Activated T-helper 2 cell treated with anti-CD3 and anti-CD28 coated beads, Interferon-gamma antibody, Interleukin-2, Interleukin-4, amounts not matched to agents 10 μg/mL and 5 μg/mL and 100 μg/mL, durations not matched to agents 14 hours and 24 hours and 36 hours (primary cell): Measurements from ENCODE around the gene SLC7A6. TPM values are rescaled to one million over a fixed set of nuclear protein-coding genes. Genes with fewer than 3 reads are reported as not detected.

Source experiments
- DNase-seq: peaks from one replicate; pipeline ENCODE4 v3.0.0; 2021; ENCODE audit warnings: low spot score
- H3K27ac Mint-ChIP-seq: one replicate; pipeline ENCODE4 v1.8.0; 2021; ENCODE audit warnings: mixed read lengths
- H3K27me3 Mint-ChIP-seq: one replicate; pipeline ENCODE4 v1.8.0; 2021; ENCODE audit warnings: low read depth, mixed read lengths
- H3K36me3 Mint-ChIP-seq: one replicate; pipeline ENCODE4 v1.8.0; 2021; ENCODE audit warnings: low read depth, mixed read lengths
- H3K4me1 Mint-ChIP-seq: one replicate; pipeline ENCODE4 v1.8.0; 2021; ENCODE audit warnings: low read depth, mixed read lengths
- H3K4me3 Mint-ChIP-seq: one replicate; pipeline ENCODE4 v1.8.0; 2021; ENCODE audit warnings: low read depth, mild to moderate bottlenecking, moderate library complexity, mixed read lengths
- H3K9me3 Mint-ChIP-seq: one replicate; pipeline ENCODE4 v1.8.0; 2021; ENCODE audit warnings: mixed read lengths
- intact Hi-C: fragments of 100-400 bp; cut with micrococcal nuclease; formaldehyde crosslinking; loops from one replicate; pipeline ENCODE4 v1.15.1; 2023
- total RNA-seq: library from RNA; stranded (reverse); gene quantifications from 2 replicates; pipeline ENCODE4 v1.2.3, GENCODE V29; 2022

Gene SLC7A6
- total RNA-seq, 1 donor from 2014 or later: 107 TPM

DNA sequence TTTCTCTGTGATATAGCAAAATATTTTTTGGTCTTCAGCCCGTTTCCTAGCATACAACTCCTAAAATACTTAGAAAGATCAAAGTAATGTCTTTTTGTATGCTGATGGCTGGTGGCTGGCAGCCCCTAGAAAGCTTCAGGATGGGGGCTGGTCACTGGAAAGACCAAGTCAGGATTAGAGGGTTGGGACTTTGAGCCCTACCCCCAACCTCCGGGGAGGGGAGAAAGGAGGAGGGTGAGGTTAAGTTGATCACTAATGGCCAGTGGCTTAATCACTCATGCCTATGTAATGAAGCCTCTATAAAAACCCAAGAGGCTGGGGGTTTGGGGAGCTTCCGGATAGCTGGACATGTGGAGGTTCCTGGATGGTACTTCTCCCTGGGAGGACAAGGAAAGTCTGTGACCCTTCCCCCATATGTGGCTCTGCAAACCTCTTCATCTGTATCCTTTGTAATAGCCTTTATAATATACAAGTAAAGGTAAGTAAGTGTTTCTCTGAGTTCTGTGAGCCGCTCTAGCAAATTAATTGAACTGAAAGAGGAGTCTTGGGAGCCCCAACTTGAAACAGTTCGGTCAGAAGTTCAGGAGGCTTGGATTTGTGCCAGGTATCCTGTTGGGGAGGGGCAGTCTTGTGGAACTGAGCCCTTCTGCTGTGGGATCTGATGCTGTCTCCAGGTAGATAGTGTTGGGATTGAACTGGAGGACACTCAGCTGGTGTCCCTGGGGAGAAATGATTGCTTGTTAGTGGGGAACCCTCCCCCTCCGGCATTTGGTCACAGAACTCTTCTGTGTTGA, 3.5 kb downstream of the SLC7A6 start:
- DNase-seq: no peak
- H3K27ac Mint-ChIP-seq: peak overlapping the region; percentile 46
- peak overlapping the region; percentile 52 for H3K4me3 Mint-ChIP-seq
- H3K9me3 Mint-ChIP-seq: no peaks in the 10 kb centered on the region
- intact Hi-C loops: no loop called here
- no peaks in the 10 kb centered on the region for H3K27me3 Mint-ChIP-seq
- H3K36me3 Mint-ChIP-seq: peaks cover 66% of the 10 kb centered on the region
- H3K4me1 Mint-ChIP-seq: peaks cover 60% of the 10 kb centered on the region

DNA sequence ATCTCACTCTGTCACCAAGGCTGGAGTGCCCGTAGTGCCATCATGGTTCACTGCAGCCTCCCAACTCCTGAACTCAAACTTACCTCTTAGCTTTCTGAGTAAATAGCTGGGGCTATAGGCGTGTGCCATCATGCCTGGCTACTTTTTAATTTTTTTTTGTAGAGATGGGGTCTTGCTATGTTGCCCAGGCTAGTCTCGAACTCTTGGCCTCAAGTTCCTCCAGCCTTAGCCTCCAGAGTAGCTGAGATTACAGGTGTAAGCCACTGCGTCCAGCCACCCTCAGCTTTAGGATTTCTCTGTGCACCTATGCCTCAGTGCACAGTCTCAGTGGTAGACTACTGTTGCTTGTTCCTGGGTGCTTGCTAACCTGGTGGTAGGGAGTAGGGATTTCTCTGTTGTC, 5.5 kb downstream of the SLC7A6 start:
- DNase-seq: no peak
- Mint-ChIP-seq H3K36me3 (peaks cover 84% of the 10 kb centered on the region), H3K9me3 (no peaks in the 10 kb centered on the region), H3K4me3 (peak overlapping the region; percentile 44), H3K27me3 (no peaks in the 10 kb centered on the region), H3K4me1 (peaks cover 71% of the 10 kb centered on the region), H3K27ac (peak overlapping the region; percentile 77)
- intact Hi-C loops: loop anchor here (1.0 kb wide), 1 partner anchor 20 kb away; no protein-coding TSS in a partner anchor

DNA sequence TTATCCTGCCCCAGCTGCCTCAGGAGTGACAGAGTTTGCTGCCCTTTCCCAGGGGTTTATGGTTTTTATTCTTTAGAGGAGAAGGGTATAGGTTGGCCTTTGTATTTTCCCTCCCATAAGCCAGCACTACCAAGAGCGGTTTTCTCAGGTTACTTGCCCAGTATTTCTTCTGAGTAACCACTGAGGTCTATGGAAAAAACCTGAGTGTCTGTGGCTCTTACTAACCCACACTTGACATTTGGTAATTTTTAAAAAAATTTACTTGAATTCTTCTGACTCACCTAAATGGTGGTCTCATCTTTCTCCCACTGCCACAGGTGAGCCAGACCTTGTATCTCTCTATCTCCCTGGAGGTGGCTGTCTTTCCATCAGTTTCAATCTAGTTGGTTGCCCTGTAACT, 6.0 kb downstream of the SLC7A6 start:
- intact Hi-C loops: loop anchor here (1.0 kb wide), 1 partner anchor 19 kb away; no protein-coding TSS in a partner anchor
- no peak for DNase-seq
- Mint-ChIP-seq H3K27ac (peak overlapping the region; percentile 77), H3K9me3 (no peaks in the 10 kb centered on the region), H3K4me3 (peak overlapping the region; percentile 39), H3K27me3 (no peaks in the 10 kb centered on the region), H3K36me3 (peaks cover 84% of the 10 kb centered on the region), H3K4me1 (peaks cover 74% of the 10 kb centered on the region)

DNA sequence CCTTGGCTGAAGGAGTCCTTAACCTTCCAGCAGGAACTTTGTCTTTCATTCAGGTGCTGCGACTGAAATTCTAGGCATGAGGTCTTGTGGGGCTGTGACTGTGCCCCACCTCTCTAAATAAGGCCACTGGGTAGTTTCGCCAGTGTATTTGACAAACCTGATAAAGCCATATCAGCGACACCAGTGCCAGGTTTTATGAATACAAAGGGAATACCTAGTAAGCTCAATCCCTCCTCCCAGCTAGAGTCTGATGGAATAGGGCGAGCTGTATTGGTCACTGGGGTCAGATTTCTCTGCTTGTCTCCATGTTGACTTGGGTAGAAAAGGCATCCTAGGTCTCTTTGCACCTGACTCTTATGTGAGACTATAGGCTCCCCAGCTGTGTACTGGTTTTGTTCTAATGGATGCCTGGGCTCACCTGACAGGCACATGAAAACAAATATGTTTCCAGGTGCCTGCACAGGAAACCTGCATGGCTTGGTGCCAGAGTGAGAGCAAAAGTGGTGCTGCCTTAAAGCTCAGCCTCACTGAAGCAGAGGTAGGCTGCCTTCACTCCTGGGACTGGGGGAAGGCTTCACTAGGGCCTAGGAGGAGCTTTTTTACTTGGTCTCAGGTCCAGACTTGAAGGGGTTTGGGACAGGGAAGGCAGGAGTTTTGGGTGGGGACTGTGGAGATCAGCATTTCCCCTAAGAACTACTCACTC, 8.3 kb downstream of the SLC7A6 start:
- no peak for DNase-seq

DNA sequence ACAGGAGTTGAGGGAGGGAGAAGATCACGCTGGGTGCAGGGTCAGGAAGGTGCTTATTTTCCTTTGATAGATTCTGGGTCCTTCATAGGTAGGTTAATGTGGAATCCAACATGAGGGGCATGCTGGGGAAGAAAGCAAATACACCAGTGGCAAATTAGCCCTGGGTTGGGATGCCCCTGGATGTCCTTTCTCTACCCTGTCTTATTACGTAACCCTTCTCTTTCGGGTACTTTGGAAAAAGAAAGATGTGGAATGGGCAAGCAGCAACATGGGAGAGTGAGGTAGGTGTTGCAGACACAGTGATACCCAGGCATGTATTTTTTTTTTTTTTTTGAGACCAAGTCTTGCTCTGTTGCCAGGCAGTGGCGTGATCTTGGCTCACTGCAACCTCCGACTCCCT, 9.1 kb downstream of the SLC7A6 start:
- peaks cover 65% of the 10 kb centered on the region for H3K4me1 Mint-ChIP-seq
- intact Hi-C loops: no loop called here
- peaks cover 82% of the 10 kb centered on the region for H3K36me3 Mint-ChIP-seq
- H3K27me3 Mint-ChIP-seq: no peaks in the 10 kb centered on the region
- H3K27ac Mint-ChIP-seq: peak overlapping the region; percentile 85
- no peak for DNase-seq
- H3K9me3 Mint-ChIP-seq: no peaks in the 10 kb centered on the region
- H3K4me3 Mint-ChIP-seq: peak overlapping the region; percentile 71

More for the DNA sequence above, 8.3 kb downstream of the SLC7A6 start:
- H3K27me3 Mint-ChIP-seq: no peaks in the 10 kb centered on the region
- intact Hi-C loops: no loop called here
- peaks cover 86% of the 10 kb centered on the region for H3K36me3 Mint-ChIP-seq
- H3K27ac Mint-ChIP-seq: peak overlapping the region; percentile 85
- peak overlapping the region; percentile 71 for H3K4me3 Mint-ChIP-seq
- no peaks in the 10 kb centered on the region for H3K9me3 Mint-ChIP-seq
- peaks cover 73% of the 10 kb centered on the region for H3K4me1 Mint-ChIP-seq

DNA sequence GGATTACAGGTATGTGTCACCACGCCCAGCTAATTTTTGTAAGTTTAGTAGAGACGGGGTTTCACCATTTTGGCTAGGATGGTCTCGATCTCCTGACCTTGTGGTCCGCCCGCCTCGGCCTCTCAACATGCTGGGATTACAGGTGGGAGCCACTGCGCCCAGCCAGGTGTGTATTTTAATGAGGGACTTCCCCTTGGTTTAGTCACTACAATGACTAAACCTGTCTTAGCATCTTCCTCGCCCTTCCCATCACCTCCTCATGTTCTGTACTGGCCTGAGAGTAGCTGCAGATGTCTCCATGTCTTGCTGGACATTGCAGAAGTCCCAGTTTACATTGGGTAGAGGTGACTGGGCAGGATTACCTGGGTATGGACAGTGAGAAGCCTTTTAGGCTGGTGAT, 9.6 kb downstream of the SLC7A6 start:
- H3K27me3 Mint-ChIP-seq: no peaks in the 10 kb centered on the region
- peak overlapping the region; percentile 63 for H3K27ac Mint-ChIP-seq
- intact Hi-C loops: no loop called here
- H3K36me3 Mint-ChIP-seq: peaks cover 79% of the 10 kb centered on the region
- no peak for DNase-seq
- H3K4me3 Mint-ChIP-seq: peak overlapping the region; percentile 33
- no peaks in the 10 kb centered on the region for H3K9me3 Mint-ChIP-seq
- H3K4me1 Mint-ChIP-seq: peaks cover 65% of the 10 kb centered on the region

DNA sequence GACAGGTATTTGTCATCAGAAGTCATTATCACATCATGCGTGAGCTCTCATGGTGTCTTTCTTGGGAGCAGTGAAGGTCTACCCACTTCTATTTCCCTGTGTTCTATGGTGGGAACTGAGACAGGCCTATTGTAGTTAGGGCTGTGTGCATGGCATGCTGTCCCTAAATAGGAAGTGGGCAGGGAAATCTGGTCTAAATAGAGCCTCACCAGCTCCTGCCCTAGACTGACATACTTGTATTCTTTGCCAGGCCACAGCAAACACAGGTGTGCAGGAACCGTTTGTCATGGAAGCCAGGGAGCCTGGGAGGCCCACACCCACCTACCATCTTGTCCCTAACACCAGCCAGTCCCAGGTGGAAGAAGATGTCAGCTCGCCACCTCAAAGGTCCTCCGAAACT, 10.1 kb downstream of the SLC7A6 start:
- no peaks in the 10 kb centered on the region for H3K27me3 Mint-ChIP-seq
- intact Hi-C loops: no loop called here
- peaks cover 60% of the 10 kb centered on the region for H3K4me1 Mint-ChIP-seq
- H3K36me3 Mint-ChIP-seq: peaks cover 77% of the 10 kb centered on the region
- peak overlapping the region; percentile 63 for H3K27ac Mint-ChIP-seq
- DNase-seq: no peak
- H3K4me3 Mint-ChIP-seq: peak overlapping the region; percentile 33
- no peaks in the 10 kb centered on the region for H3K9me3 Mint-ChIP-seq

DNA sequence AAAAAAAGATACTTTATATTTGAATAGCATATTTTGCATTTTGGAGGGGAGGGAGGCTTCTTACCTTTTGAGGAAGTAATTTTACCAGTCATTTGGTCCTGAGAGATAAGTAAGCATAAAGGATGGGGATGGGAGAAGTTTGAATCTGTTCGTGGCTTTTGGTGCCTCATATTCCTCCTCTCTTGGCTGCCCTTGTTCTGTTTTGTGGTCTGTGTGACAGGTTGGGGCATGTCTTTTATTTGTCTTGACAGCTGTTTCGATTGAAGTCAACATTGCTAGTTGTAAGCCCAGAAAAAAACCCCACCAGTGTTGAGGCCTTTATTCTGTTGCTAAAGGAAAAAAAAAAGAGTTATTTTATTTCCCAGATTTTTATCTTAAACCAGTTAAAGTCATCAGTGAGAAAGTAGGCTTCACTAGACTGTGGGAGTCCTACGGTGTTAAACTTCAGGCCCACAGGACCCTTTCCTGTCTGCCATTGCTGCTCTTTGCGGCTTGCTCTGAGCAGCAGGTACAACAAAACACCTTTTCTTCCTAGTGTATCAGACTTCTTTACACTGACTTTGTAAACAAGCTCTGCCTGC, 11.4 kb downstream of the SLC7A6 start:
- intact Hi-C loops: loop anchor here (1.0 kb wide), 2 partner anchors 9 to 10 kb away; no protein-coding TSS in a partner anchor
- H3K36me3 Mint-ChIP-seq: peaks cover 72% of the 10 kb centered on the region

DNA sequence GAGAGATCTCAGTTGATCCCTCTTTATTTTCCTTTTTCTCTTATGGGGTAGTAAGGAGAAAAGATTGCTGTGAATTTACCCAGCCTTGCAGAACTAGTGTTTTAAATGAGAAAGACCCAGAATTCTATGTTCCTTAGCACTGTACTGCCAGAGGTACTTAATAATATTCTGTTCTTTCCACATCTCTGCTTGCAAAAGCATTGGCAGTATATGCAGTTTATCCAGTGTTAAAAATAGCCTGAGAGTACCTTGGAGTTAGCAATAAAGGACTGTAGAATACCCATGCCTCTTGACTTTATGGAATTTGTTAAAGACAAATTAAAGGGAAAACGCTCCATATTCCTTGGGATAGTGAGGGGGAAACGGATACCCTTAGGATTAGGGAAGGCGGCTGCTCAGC, 11.9 kb downstream of the SLC7A6 start:
- H3K36me3 Mint-ChIP-seq: peaks cover 72% of the 10 kb centered on the region
- peak overlapping the region; percentile 44 for H3K4me3 Mint-ChIP-seq
- H3K9me3 Mint-ChIP-seq: no peaks in the 10 kb centered on the region
- intact Hi-C loops: loop anchor here (1.0 kb wide), 1 partner anchor 8 kb away; no protein-coding TSS in a partner anchor
- no peak for DNase-seq
- H3K27ac Mint-ChIP-seq: peak overlapping the region; percentile 76
- H3K27me3 Mint-ChIP-seq: no peaks in the 10 kb centered on the region
- H3K4me1 Mint-ChIP-seq: peaks cover 50% of the 10 kb centered on the region

More for the DNA sequence above, 11.4 kb downstream of the SLC7A6 start:
- Mint-ChIP-seq H3K4me3 (peak overlapping the region; percentile 44), H3K9me3 (no peaks in the 10 kb centered on the region), H3K27ac (peak overlapping the region; percentile 76), H3K27me3 (no peaks in the 10 kb centered on the region), H3K4me1 (peaks cover 51% of the 10 kb centered on the region)
- DNase-seq: peak; percentile 31

DNA sequence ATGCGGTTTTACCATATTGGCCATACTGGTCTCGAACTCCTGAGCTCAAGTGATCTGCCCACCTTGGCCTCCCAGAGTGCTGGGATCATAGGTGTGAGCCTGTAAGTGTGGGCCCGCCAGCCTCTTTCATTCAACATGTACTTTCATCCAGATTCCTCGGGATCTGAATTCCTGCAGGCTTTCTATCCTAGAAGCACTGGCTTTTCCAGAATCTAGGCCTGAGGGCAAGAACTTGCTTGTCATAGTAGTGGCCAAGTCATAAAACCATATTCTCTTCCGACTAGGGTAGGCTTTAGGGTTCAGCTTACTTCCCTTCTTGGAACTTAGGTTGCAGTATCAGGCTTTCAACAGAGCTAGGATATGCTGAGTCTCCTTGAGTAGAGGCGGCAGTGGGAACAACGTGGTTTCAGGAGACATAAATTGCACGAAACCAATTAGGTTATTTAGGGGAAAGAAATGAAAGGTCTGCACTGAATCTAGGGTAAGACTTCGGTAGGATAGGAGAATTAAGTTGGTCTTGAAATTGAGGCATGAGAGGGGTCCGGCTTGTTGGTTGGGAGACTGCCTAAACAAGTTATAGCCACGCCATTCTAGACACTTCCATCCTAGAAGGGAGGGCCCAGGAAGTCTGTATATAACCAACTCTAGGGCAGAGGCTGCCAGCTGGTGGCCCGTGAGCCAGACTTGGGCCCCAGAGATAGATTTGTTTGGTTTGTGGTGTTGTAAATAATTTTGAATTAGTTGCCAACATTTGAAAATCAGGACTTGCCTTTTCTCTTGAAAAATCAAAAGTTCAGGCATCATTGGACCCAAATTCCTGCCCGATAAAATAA, 15.6 kb downstream of the SLC7A6 start:
- H3K36me3 Mint-ChIP-seq: peaks cover 74% of the 10 kb centered on the region
- H3K4me1 Mint-ChIP-seq: peaks cover 54% of the 10 kb centered on the region
- no peak overlapping the region for H3K4me3 Mint-ChIP-seq
- no peak for DNase-seq
- no peaks in the 10 kb centered on the region for H3K27me3 Mint-ChIP-seq
- H3K27ac Mint-ChIP-seq: peak overlapping the region; percentile 61
- H3K9me3 Mint-ChIP-seq: no peaks in the 10 kb centered on the region
- intact Hi-C loops: loop anchor here (10.0 kb wide), 1 partner anchor 195 kb away; the partner anchor contains the start of gene NFATC3

DNA sequence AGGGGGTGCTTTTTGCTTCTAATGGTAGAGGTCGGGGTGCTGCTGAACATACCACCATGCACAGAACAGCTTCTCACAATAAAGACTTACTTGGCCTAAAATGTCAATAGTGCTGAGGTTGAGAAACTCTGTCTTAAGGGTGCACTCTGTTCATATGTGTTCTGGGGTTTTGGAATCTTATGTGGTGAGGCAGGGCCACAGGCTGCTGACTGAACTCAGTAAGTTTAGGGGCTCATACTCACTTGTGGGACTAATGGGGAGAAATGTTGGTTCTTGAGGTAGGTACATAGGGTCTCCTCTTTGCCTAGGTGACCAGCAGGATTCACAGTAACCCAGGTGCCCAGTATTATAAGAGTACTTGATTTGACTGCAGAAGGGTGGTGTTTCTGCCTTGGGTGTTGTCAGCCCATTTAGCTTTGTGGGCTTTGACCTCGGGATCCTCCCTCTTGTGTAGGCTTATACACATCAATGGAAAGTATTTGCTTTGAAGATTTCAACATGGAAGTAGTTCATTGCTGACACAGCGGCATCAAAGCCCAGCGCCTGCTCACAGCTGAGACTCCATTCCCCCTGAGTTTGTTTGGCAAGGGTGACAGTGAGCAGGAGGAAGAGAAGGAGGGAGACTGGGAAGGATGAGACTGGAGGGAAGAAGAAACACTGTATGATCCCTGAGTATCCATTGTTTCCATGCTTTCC, 17.2 kb downstream of the SLC7A6 start:
- H3K27ac Mint-ChIP-seq: peak overlapping the region; percentile 86
- no peak for DNase-seq
- no peaks in the 10 kb centered on the region for H3K9me3 Mint-ChIP-seq
- no peak overlapping the region for H3K4me3 Mint-ChIP-seq
- peaks cover 56% of the 10 kb centered on the region for H3K4me1 Mint-ChIP-seq
- peaks cover 69% of the 10 kb centered on the region for H3K36me3 Mint-ChIP-seq
- no peaks in the 10 kb centered on the region for H3K27me3 Mint-ChIP-seq
- intact Hi-C loops: loop anchor here (10.0 kb wide), 1 partner anchor 197 kb away; the partner anchor contains the start of gene NFATC3
